GM21786 (cell line): Measurements from ENCODE around the gene ATP13A5.

Experiments used
- ATAC-seq: cut with Tn5 transposase; IDR thresholded peaks from one replicate; pipeline ENCODE4 v1.9.1; 2021; ENCODE audit not compliant: unreplicated experiment

Gene ATP13A5

GRCh38 chr3:193270451-193270850, 108.1 kb downstream of the ATP13A5 start:
- ATAC-seq: no peak

GRCh38 chr3:193269343-193270028, 109.1 kb downstream of the ATP13A5 start:
- no peak for ATAC-seq

- ATAC-seq: no peak
Measured at GRCh38 chr3:193262707-193263106, 115.8 kb downstream of the ATP13A5 start.

DNA sequence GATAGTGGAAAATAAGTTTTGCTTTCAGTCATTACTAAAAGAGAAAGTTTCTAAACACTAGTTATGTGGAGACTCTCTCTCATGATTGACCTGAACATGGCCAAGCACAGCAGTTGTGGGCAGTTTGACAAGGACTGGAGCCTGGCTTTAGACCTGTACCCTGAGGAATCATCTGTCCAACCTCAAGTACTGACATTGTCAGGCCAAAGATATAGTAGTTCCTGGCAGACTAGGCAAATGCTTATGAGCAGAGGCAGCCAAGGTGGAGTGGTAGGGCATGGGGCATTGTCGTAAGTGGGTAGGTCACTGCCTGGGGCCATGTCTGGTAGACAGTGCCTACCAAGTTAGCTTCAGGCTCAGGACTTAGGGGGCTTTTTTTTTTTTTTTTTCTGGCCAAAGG, 116.6 kb downstream of the ATP13A5 start:
- no peak for ATAC-seq

- no peak for ATAC-seq
Measured at GRCh38 chr3:193253986-193254660, 124.4 kb downstream of the ATP13A5 start.

GRCh38 chr3:193250492-193250891, 128.1 kb downstream of the ATP13A5 start:
- no peak for ATAC-seq

- ATAC-seq: no peak
Measured at GRCh38 chr3:193248848-193249468, 129.6 kb downstream of the ATP13A5 start.

GRCh38 chr3:193243571-193243970, 135.0 kb downstream of the ATP13A5 start:
- ATAC-seq: no peak

DNA sequence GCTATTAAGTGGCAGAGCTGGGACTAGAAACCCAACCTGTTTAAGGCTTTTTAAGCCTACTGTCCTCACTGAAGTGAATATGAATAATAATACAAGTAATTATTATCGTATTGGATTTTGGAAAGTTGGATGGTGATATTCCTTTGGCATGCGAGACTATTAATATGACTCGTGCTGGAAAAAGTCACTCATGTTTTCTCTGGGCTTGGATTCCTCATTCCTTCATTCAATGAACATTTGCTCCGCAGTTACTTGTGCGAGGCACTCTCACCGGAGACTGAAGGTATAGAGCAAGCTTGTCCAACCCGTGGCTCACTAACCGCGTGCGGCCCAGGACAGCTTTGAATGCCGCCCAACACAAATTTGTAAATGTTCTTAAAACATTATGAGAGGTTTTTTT, 136.8 kb downstream of the ATP13A5 start:
- no peak for ATAC-seq

GRCh38 chr3:193240850-193241706, 137.5 kb downstream of the ATP13A5 start, which contains the start of gene PLAAT1:
TSS of gene PLAAT1 (plus strand) at chr3:193241222. CDS start at chr3:193255651, 14,429 bp downstream.
- ATAC-seq: peak; percentile 67

DNA sequence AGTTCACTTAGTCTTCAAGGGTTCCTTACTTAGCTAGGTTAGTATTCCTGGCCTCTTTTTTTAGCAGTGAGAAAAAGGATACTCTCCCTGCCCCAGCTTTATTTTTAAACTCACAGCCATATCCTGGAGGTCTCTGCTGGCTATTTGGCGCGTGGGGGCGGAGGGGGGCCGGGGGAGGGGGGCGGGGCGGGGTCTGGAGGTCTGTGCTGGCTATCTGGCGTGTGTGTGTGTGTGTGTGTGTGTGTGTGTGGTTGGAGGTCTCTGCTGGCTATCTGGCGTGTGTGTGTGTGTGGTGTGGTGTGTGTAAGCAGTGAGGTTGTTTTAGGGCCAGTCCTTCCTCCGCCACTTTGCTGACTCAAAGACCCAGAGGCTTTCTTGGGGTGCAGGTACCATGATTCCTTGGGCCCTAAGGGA, 138.1 kb downstream of the ATP13A5 start:
- ATAC-seq: no peak

DNA sequence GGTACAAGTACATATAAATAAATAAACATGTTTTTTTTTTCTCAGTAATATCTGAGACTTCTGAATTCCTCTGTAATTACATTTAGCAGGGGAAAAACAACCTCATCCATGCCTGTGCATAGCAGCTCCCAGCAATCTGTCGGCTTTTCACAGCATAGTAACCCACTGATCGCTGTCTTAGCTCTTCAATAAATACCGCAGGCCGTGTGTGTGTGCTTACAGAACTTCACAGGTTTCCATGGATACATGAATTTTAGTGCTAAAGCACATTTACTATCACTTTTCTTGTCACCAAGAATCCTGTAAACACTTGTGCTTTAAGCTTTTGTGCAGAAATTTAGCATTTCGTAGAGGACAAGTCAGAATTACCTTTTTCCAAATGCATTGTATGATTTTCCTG, 141.5 kb downstream of the ATP13A5 start:
- no peak for ATAC-seq

GRCh38 chr3:193236599-193236998, 142.0 kb downstream of the ATP13A5 start:
- ATAC-seq: no peak

- ATAC-seq: no peak
Measured at GRCh38 chr3:193231201-193231600, 147.4 kb downstream of the ATP13A5 start.

- no peak for ATAC-seq
Measured at GRCh38 chr3:193230610-193231009, 147.9 kb downstream of the ATP13A5 start.

GRCh38 chr3:193229851-193230420, 148.6 kb downstream of the ATP13A5 start:
- no peak for ATAC-seq

- no peak for ATAC-seq
Measured at GRCh38 chr3:193228206-193228605, 150.3 kb downstream of the ATP13A5 start.

DNA sequence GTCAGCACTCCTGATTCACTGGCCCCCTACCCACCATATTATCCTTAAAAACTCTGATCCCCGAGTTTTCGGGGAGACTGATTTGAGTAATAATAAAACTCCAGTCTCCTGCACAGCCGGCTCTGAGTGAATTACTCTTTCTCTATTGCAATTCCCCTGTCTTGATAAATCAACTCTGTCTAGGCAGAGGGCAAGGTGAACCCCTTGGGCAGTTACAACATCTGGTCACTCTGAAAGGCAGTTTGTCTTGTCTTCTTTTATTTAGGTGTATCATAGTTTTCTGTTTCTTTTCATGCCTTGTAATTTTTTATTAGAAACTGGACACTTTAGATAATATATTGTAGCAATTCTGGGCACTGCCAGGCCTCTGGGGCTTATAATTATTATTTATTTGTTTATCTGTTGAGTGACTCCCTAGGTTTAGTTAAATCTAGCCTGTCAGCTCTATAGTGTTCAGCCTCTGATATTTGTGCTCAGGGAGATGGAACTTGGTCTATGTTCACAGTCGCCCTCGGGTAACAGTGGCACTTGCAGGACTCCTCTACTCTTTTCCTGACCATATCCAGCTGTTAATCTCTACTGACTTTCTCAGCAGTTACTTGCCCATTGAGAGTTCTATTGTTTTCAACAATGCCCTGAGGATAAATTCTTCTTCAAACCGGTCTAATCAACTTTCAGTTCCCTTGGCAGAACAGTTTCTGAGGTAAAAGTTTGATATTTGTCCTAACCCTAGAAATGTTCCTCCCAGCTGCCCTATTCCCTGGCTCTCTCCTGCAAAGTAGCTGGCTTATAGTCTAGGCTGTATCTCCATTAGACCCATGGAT, 153.0 kb downstream of the ATP13A5 start:
- ATAC-seq: no peak
